HG02870 (cell line): ENCODE data around the gene LRRIQ1.
"Not testable (repeated sequence)": the region's sequence is repeated elsewhere in the genome, so short reads cannot be mapped to it uniquely, and the experiment has no call there.

Experiments
- ATAC-seq: cut with Tn5 transposase; IDR thresholded peaks from one replicate; pipeline ENCODE4 v1.9.1; 2021; ENCODE audit warnings: mild to moderate bottlenecking, moderate library complexity; ENCODE audit not compliant: unreplicated experiment

LRRIQ1 gene

GRCh38 chr12:85036234-85036707 is at the start of gene LRRIQ1, which contains the start of gene TSPAN19:
LRRIQ1 (plus strand) TSS chr12:85036351; CDS start chr12:85038177, 1,826 bp downstream.
TSPAN19 (minus strand) TSS chr12:85036277; CDS start chr12:85029946, 6,331 bp downstream.
- ATAC-seq: peak; percentile 99

DNA sequence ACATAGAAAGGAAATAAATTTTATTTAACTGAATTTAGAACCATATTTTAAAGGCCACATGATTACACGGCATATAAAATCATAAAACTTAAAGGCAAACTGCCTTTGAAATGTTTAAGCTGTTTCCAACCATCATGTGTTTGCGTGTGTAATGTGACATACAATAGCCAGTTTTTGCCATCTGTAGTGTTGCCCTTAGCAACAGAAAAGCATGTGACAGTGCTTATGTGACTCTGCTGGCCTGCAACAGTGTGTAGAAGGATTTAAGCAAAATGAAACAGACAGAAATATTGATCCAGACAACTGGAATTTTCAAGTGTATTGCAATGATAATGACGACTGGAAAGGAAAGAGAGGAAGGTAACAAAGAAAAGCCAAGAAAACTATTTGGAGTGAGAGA is 49.6 kb upstream of the LRRIQ1 start:
- no peak for ATAC-seq

GRCh38 chr12:84994426-84994825 is 41.7 kb upstream of the LRRIQ1 start:
- ATAC-seq: no peak

- no peak for ATAC-seq
These were observed 40.5 kb upstream of the LRRIQ1 start for GRCh38 chr12:84995641-84996040.

DNA sequence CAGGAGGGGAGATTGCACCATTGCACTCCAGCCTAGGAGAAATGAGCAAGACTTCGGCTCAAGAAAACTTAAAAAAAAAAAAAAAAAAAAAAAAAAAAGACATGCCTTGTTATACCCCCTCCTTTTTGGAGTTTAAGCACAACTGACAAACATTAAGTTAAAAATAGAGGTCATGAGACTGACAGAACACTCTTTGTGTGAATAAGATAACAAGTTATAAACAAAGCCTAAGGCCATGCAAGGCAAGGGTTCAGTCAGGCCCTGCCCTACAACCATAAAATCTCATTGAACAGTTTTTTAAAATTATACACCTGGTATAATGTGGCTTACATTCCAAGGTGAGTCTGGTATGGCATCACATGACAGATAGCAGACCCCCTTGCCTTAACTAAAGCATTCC is 39.4 kb upstream of the LRRIQ1 start:
- ATAC-seq: no peak

DNA sequence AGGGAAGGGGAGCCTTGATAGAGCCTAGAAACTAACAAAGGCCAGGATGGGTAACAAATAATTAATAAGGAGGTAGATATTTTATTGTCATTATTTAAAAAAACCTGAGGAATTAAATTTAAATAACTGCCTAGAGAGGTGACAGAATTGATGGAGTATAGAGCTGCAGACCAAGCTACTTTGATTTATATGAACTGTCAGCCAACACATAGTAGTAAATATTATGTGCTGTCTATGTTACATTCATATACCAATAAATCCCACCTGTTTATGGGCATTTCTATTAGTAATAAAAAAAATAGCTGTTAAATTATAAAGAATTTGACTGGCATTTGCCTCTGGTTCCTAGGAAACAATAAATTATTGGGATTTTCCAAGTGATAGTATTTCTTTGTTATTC is 37.8 kb upstream of the LRRIQ1 start:
- no peak for ATAC-seq

DNA sequence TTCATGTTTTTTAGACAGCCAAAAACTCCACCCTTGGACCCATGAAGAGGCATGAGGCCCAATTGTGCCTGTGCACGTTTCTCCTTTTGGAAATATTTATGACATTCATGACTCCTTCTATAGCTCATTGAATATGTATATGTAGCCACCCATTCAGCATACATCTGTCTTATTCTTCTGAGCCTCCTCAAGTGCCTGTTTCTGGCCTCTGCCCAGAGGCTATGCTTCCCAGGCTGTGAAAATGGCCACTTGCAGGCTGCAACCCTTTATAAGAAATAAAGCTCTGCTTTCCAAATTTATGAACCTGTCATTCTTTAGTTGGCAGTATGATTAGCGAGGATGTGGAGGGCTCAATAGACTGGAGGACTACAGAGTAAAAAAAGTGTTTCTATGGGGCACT is 35.4 kb upstream of the LRRIQ1 start:
- ATAC-seq: no peak

DNA sequence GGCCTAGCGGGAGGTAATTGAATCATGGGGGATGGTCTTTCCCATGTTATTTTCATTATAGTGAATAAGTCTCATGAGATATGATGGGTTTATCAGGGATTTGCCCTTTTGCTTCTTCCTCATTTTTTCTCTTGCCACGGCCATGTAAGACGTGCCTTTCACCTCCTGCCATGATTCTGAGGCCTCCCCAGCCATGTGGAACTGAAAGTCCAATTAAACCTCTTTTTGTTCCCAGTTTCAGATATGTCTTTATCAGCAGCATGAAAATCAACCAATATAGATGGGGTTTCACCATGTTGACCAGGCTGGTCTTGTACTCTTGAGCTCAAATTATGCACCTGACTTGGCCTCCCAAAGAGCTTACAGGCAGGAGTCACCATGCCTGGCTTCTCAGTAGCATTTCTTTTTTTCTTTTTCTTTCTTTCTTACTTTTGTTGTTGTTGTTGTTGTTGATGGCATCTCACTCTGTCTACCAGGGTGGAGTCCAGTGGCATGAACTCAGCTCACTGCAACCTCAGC is 33.3 kb upstream of the LRRIQ1 start:
- no peak for ATAC-seq

DNA sequence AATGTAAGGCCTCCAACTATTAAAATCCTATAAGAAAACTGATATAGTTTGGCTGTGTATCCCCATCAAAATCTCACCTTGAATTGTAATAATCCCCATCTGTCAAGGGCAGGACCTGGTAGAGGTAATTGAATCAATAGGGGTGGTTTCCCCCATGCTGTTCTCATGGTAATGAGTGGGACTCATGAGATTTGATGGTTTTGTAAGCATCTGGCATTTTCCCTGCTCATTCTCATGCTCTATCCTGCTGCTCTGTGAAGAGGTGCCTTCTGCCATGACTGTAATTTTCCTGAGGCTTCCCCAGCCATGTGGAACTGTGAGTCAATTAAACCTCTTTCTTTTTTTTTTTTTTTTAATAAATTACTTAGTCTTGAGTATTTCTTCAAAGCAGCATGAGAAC is 31.9 kb upstream of the LRRIQ1 start:
- no peak for ATAC-seq

- ATAC-seq: not testable (repeated sequence)
These were observed 31.1 kb upstream of the LRRIQ1 start for GRCh38 chr12:85005047-85005446.

GRCh38 chr12:85005615-85006014 is 30.5 kb upstream of the LRRIQ1 start:
- no peak for ATAC-seq

DNA sequence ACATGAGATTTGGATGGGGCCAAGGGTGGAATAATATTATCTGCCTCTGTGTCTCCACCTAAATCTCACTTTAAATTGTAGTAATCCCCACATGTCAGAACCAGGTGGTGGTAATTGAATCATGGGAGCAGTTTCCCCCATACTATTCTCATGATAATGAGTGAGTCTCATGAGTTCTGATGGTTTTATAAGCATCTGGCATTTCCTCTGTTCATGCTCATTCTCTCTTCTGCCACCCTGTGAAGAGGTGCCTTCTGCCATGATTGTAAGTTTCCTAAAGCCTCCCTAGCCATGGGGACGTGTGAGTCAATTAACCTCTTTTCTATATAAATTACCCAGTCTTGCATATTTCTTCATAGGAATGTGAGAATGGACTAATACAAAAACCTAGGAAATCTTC is 29.9 kb upstream of the LRRIQ1 start:
- no peak for ATAC-seq

- no peak for ATAC-seq
These were observed 28.3 kb upstream of the LRRIQ1 start for GRCh38 chr12:85007836-85008235.

DNA sequence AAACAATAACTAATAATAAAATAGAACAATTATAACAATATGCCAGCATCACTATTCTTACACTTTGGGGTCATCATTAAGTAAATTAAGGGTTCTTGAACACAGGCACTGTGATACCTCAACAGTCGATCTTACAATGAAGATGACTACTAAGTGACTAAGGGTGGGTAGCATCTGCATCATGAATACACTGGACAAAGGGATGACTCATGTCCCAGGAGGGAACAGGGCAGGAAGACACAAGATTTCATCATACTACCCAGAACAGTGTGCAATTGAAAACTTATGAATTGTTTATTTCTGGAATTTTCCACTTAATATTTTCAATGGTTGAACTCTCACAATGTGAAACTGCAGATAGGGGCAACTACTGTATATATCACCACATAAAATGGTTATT is 19.7 kb upstream of the LRRIQ1 start:
- no peak for ATAC-seq

- ATAC-seq: no peak
These were observed 19.0 kb upstream of the LRRIQ1 start for GRCh38 chr12:85017133-85017532.

DNA sequence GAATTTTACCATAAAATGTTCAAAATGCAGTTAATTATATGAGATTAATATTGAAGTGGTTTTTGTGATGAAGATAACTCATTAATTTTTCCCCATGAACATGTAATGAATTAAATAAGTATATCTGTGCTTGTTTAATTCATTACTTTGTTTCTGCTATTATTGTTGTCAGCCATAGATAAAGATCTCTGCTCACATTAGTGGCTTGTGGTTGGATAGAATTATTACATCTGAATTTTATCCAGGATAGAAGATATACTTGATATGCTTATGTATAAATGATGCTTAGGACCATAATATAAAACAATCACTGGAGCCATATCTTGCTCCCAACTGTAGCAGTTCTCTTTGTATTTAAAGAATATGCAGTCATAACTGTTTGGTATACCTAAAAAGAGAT is 18.5 kb upstream of the LRRIQ1 start:
- ATAC-seq: no peak

DNA sequence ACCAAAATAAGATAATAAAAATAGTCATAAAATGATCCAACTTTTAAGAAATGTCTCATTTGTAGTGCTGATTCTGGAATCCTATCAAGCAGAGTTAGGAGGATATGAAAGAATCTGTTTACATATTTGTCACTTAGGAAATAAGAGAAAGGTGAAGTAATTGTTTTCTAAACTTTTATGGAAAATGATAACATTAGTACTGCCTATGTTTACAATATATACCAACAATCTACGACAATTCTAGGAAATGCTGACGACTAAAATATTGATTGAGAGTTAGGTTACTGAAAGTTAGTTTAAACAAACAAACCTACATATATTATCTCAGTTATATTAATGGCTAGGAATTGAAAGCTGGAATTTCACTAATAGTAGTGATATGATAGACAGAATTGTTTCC is 18.1 kb upstream of the LRRIQ1 start:
- no peak for ATAC-seq

DNA sequence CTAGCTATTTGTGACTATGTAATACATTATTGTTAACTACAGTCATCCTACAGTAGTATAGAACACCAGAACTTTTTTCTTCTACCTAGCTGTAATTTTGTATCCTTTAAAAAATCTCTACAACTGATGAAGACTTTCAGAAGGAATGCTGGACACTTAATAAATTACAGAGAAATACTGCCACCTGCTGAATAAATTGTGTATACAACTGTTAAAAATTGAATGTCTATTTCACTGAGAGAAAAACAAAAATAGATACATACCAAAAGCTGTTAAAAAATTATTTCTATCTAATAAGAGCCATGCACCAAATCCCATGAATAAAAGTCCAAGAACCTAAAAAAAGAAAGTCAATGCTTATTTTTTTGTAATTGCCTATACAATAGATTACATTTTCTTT is 6.7 kb upstream of the LRRIQ1 start:
- ATAC-seq: no peak

DNA sequence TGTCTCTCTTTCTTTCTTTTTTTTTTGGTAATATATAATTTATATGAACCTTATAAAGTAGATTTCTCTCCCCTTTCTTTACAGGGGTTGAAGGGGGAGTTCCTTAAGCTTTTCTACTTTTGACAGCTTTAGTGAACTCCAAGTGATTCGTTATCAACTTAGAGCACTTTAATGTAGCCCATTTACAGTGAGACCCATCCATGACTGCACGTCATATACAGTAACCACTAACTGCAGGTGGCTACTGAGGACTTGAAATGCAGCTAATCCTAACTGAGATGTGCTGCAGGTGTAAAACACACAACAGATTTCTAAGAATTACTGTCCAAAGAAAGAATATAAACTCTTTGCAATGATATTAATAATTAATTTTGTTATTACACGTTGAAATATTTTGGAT is 582 bp downstream of the LRRIQ1 start:
- no peak for ATAC-seq

- no peak for ATAC-seq
These were observed 5.2 kb downstream of the LRRIQ1 start for GRCh38 chr12:85041395-85041794.

GRCh38 chr12:85043829-85044228 is 7.7 kb downstream of the LRRIQ1 start:
- no peak for ATAC-seq

DNA sequence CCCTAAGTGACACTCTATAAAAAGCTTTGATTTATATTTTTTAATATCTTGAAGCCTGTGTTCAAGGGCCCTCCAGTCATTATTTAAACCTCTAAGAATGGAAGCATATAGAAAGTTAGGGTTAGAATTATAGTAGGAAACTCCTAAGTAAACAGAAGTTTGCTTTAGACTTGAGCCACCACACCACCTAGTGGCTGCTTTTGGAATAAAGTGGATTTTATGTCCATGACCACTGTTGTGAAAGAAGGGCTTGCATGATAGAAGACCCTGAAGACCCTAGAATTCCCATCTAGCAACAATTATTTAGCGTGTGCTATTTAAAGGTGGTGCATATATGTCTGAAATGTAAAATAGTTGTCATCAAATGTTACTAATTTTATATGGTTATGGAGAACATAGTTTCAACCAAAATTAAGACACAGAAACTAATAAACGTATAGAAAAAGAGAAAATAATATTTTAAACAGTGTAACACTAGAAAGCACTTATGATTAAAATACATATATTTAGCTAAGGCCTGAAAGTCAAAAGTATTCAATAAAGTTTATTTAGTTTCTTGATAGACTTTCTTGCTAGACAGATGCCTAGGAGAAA is 21.3 kb downstream of the LRRIQ1 start:
- peak; percentile 86 for ATAC-seq

GRCh38 chr12:85058339-85058738 is 22.2 kb downstream of the LRRIQ1 start:
- ATAC-seq: no peak
